CD14-positive monocyte (primary cell): ENCODE measurements around the gene CFAP221. TPM values are rescaled to one million over a fixed set of nuclear protein-coding genes. Genes with fewer than 3 reads are reported as not detected.

Experiments used
- DNase-seq, 3 donors: peaks; one replicate each; pipeline ENCODE4 v3.0.0-alpha.2; 2011 to 2022
- H2AFZ ChIP-seq: 2 replicates; pipeline ENCODE4 v1.6.0; 2012; ENCODE audit warnings: mild to moderate bottlenecking, low read depth, low read length, inconsistent platforms; ENCODE audit not compliant: insufficient read depth, poor library complexity, severe bottlenecking
- H3K27ac ChIP-seq, 2 donors: 1 replicate in 1 of 2; 2 replicates in 1 of 2; pipeline ENCODE4 v1.5.1; 2012 to 2013; ENCODE audit warnings: low read length in 2 of 2, control low read depth in 1 of 2, inconsistent platforms in 1 of 2, low read depth in 1 of 2, mild to moderate bottlenecking in 1 of 2
- H3K27me3 ChIP-seq, 2 donors: one replicate each; pipeline versions ENCODE4 v1.6.0 to v1.6.1; 2011 to 2013; ENCODE audit warnings: low read length in 2 of 2; ENCODE audit not compliant: control insufficient read depth in 2 of 2, insufficient read depth in 2 of 2
- H3K36me3 ChIP-seq, 2 donors: replicated peaks in 1 of 2; 1 replicate in 1 of 2; 2 replicates in 1 of 2; pipeline versions ENCODE4 v1.5.1 to v1.6.1; 2012 to 2013; ENCODE audit warnings: low read length in 2 of 2, control low read depth in 1 of 2, inconsistent platforms in 1 of 2, mild to moderate bottlenecking in 1 of 2; ENCODE audit not compliant: insufficient read depth in 2 of 2, control insufficient read depth in 1 of 2
- H3K4me1 ChIP-seq, 2 donors: 1 replicate in 1 of 2; 2 replicates in 1 of 2; pipeline versions ENCODE4 v1.5.1 to v1.6.1; 2012 to 2013; ENCODE audit warnings: low read length in 2 of 2, control low read depth in 1 of 2, inconsistent platforms in 1 of 2, mild to moderate bottlenecking in 1 of 2, moderate library complexity in 1 of 2; ENCODE audit not compliant: insufficient read depth in 2 of 2, control insufficient read depth in 1 of 2
- H3K4me2 ChIP-seq: replicated peaks from 2 replicates; pipeline ENCODE3; 2012; ENCODE audit warnings: low read length, moderate library complexity, mild to moderate bottlenecking; ENCODE audit not compliant: poor library complexity, severe bottlenecking; ENCODE audit errors: extremely low read depth
- H3K4me3 ChIP-seq, 3 experiments: fragments of 200-600 bp in 1 of 3; sonication (generic) in 1 of 3; replicated peaks in 1 of 3; 1 replicate in 2 of 3; 2 replicates in 1 of 3; pipeline ENCODE4 v1.5.1; 2011 to 2013; ENCODE audit warnings: low read length in 3 of 3, mild to moderate bottlenecking in 3 of 3, control low read depth in 2 of 3, low read depth in 2 of 3, inconsistent platforms in 1 of 3, moderate library complexity in 1 of 3
- H3K79me2 ChIP-seq: 2 replicates; pipeline ENCODE4 v1.6.0; 2012; ENCODE audit warnings: mild to moderate bottlenecking, control low read depth, inconsistent platforms, low read length, moderate library complexity; ENCODE audit not compliant: insufficient read depth
- H3K9ac ChIP-seq: 2 replicates; pipeline ENCODE4 v1.6.0; 2017; ENCODE audit warnings: low read length, mild to moderate bottlenecking; ENCODE audit not compliant: insufficient read depth, poor library complexity, severe bottlenecking
- H3K9me3 ChIP-seq, 2 donors: replicated peaks in 1 of 2; 1 replicate in 1 of 2; 2 replicates in 1 of 2; pipeline versions ENCODE4 v1.5.1 to v1.6.1; 2012 to 2013; ENCODE audit warnings: low read length in 2 of 2, control low read depth in 1 of 2; ENCODE audit not compliant: control insufficient read depth in 1 of 2, insufficient read depth in 1 of 2
- H4K20me1 ChIP-seq: 2 replicates; pipeline ENCODE4 v1.6.0; 2012; ENCODE audit warnings: mild to moderate bottlenecking, low read length, control low read depth, moderate library complexity; ENCODE audit not compliant: insufficient read depth
- H3K27ac Mint-ChIP-seq, 7 donors: one replicate each; pipeline ENCODE4 v1.8.0; 2020; ENCODE audit warnings: mild to moderate bottlenecking in 7 of 7, mixed read lengths in 7 of 7, moderate library complexity in 6 of 7, inconsistent platforms in 2 of 7
- H3K27me3 Mint-ChIP-seq, 3 donors: one replicate each; pipeline ENCODE4 v1.8.0; 2021 to 2022; ENCODE audit warnings: low read depth in 3 of 3, mild to moderate bottlenecking in 3 of 3, mixed read lengths in 3 of 3, moderate library complexity in 3 of 3, inconsistent platforms in 1 of 3
- H3K36me3 Mint-ChIP-seq, 2 donors: one replicate each; pipeline ENCODE4 v1.8.0; 2020; ENCODE audit warnings: mixed read lengths in 2 of 2, inconsistent platforms in 1 of 2, mild to moderate bottlenecking in 1 of 2
- H3K4me1 Mint-ChIP-seq: one replicate; pipeline ENCODE4 v1.8.0; 2020; ENCODE audit warnings: mild to moderate bottlenecking, mixed read lengths
- H3K4me3 Mint-ChIP-seq, 2 donors: one replicate each; pipeline ENCODE4 v1.8.0; 2020; ENCODE audit warnings: mild to moderate bottlenecking in 2 of 2, mixed read lengths in 2 of 2, moderate library complexity in 1 of 2
- H3K9me3 Mint-ChIP-seq, 7 donors: one replicate each; pipeline ENCODE4 v1.8.0; 2020 to 2022; ENCODE audit warnings: mixed read lengths in 7 of 7, mild to moderate bottlenecking in 6 of 7, moderate library complexity in 6 of 7, inconsistent platforms in 2 of 7
- WGBS: methylation state at CpG from one replicate; pipeline ENCODE4 v1.1.5; 2013; ENCODE audit warnings: missing lambda C conversion rate; ENCODE audit not compliant: insufficient coverage; 5-methylcytosine and 5-hydroxymethylcytosine counted together
- intact Hi-C, 2 donors: fragments of 100-400 bp; cut with micrococcal nuclease; formaldehyde crosslinking; loops; one replicate each; pipeline versions ENCODE4 v1.15.0 to v1.15.1; 2023
- polyA plus RNA-seq, 3 donors: library from polyadenylated mRNA; depleted of rRNA in 1 of 3; unstranded in 2 of 3; stranded (reverse) in 1 of 3; fragments of 300-500 nt in 2 of 3; fragments of >200 nt in 1 of 3; fragmentation: Illumina TruSeq in 2 of 3; gene quantifications; 1 replicate in 2 of 3; 2 replicates in 1 of 3; pipeline ENCODE4 v1.2.3, GENCODE V29; 2012 to 2021
- TF ChIP-seq, protein P1 (sequence below): fragments of 200-600 bp; IDR thresholded peaks from one replicate; pipeline ENCODE4 v1.8.0; 2022; ENCODE audit warnings: antibody characterized with exemption, mild to moderate bottlenecking

CFAP221 gene
- polyA plus RNA-seq, 3 donors = not detected

DNA sequence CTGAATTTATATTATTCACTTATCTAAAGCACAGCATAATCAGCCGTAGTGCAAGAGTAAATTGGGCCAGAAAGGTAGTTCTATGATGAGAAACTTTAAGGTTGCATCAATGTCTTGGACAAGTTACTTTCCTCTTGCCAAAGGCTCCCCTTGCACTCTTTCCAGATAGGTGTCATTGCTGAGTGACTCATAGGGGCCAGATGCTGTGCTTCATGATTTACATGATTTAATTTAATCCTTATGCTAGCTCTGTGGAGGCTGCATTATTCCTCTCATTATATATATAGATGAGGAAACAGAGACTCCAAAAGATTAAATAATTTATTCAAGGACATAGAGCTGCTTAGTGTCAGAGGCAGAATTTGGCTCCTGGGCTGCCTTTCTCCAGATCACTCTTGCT is 5.0 kb downstream of the CFAP221 start:
- peaks cover 0 to 5% of the 10 kb centered on the region in 2 donors for H3K9me3 ChIP-seq
- no CpG with 5 or more reads among the region's 1 CpG for WGBS
- TF ChIP-seq, protein P1, sequence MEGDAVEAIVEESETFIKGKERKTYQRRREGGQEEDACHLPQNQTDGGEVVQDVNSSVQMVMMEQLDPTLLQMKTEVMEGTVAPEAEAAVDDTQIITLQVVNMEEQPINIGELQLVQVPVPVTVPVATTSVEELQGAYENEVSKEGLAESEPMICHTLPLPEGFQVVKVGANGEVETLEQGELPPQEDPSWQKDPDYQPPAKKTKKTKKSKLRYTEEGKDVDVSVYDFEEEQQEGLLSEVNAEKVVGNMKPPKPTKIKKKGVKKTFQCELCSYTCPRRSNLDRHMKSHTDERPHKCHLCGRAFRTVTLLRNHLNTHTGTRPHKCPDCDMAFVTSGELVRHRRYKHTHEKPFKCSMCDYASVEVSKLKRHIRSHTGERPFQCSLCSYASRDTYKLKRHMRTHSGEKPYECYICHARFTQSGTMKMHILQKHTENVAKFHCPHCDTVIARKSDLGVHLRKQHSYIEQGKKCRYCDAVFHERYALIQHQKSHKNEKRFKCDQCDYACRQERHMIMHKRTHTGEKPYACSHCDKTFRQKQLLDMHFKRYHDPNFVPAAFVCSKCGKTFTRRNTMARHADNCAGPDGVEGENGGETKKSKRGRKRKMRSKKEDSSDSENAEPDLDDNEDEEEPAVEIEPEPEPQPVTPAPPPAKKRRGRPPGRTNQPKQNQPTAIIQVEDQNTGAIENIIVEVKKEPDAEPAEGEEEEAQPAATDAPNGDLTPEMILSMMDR = no peak
- intact Hi-C loops = no loop called here
- peaks cover 0 to 5% of the 10 kb centered on the region in 2 donors for H3K4me1 ChIP-seq
- H3K4me3 ChIP-seq = no peak overlapping the region
- H3K36me3 ChIP-seq = no peaks in the 10 kb centered on the region
- H2AFZ ChIP-seq = no peak overlapping the region
- peaks cover 0 to 11% (median 3%) of the 10 kb centered on the region in 7 donors for H3K9me3 Mint-ChIP-seq
- H3K27ac ChIP-seq = no peak overlapping the region
- no peak overlapping the region for H3K27ac Mint-ChIP-seq
- no peak for DNase-seq
- H3K36me3 Mint-ChIP-seq = peaks cover 0 to 3% of the 10 kb centered on the region in 2 donors
- H3K4me1 Mint-ChIP-seq = no peaks in the 10 kb centered on the region
- H3K9ac ChIP-seq = no peak overlapping the region
- no peak overlapping the region for H3K4me2 ChIP-seq
- peaks cover 33 to 34% (median 33%) of the 10 kb centered on the region in 3 donors for H3K27me3 Mint-ChIP-seq
- no peaks in the 10 kb centered on the region for H4K20me1 ChIP-seq
- H3K4me3 Mint-ChIP-seq = no peak overlapping the region
- H3K79me2 ChIP-seq = no peaks in the 10 kb centered on the region
- H3K27me3 ChIP-seq = peaks cover 25 to 27% of the 10 kb centered on the region in 2 donors

DNA sequence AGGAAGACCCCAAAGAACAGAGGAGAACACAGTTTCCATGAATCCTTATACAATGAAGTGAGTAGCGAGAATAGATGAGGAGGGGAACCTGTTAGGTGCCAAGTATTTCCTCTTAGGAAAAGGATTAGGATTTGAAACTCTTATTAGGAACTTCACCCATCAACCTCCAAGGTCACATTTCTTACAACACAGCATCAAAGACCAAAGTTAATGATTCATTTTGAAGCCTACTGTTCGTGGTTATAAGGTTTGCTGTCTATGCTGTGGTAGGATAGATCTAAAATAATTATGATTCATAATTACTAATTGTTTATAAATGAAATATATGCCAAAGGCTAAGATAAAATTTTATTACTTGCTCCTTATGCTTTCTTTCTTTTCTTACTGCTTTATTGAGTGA is 6.1 kb downstream of the CFAP221 start:
- Mint-ChIP-seq H3K4me3 (no peak overlapping the region), H3K9me3 (peaks cover 0 to 4% (median 2%) of the 10 kb centered on the region in 7 donors), H3K36me3 (no peaks in the 10 kb centered on the region), H3K27ac (no peak overlapping the region), H3K27me3 (peaks cover 24 to 26% (median 24%) of the 10 kb centered on the region in 3 donors), H3K4me1 (no peaks in the 10 kb centered on the region)
- peaks cover 15 to 17% of the 10 kb centered on the region in 2 donors for H3K27me3 ChIP-seq
- H3K9me3 ChIP-seq = no peaks in the 10 kb centered on the region
- intact Hi-C loops = no loop called here
- H3K9ac ChIP-seq = no peak overlapping the region
- H3K4me1 ChIP-seq = no peaks in the 10 kb centered on the region
- TF ChIP-seq, protein P1 = no peak
- no peaks in the 10 kb centered on the region for H4K20me1 ChIP-seq
- H3K27ac ChIP-seq = no peak overlapping the region
- H3K36me3 ChIP-seq = no peaks in the 10 kb centered on the region
- H3K4me3 ChIP-seq = no peak overlapping the region
- H3K79me2 ChIP-seq = no peaks in the 10 kb centered on the region
- no peak overlapping the region for H2AFZ ChIP-seq
- no peak overlapping the region for H3K4me2 ChIP-seq
- whole genome bisulfite sequencing = no CpG with 5 or more reads among the region's 2 CpGs
- DNase-seq = no peak
